RCC 7860 (cell line): ENCODE results near the gene TOMM22.
"Not testable (repeated sequence)": the region's sequence is repeated elsewhere in the genome, so short reads cannot be mapped to it uniquely, and the experiment has no call there.

Experiments
- DNase-seq: peaks from one replicate; pipeline ENCODE4 v3.0.0-alpha.2; 2015; ENCODE audit warnings: low spot score
- FAIRE-seq: peaks from 2 replicates; lab custom pipeline; 2012; peaks lifted over from hg19 to GRCh38; lab: Jason Lieb, UNC

TOMM22 gene

DNA sequence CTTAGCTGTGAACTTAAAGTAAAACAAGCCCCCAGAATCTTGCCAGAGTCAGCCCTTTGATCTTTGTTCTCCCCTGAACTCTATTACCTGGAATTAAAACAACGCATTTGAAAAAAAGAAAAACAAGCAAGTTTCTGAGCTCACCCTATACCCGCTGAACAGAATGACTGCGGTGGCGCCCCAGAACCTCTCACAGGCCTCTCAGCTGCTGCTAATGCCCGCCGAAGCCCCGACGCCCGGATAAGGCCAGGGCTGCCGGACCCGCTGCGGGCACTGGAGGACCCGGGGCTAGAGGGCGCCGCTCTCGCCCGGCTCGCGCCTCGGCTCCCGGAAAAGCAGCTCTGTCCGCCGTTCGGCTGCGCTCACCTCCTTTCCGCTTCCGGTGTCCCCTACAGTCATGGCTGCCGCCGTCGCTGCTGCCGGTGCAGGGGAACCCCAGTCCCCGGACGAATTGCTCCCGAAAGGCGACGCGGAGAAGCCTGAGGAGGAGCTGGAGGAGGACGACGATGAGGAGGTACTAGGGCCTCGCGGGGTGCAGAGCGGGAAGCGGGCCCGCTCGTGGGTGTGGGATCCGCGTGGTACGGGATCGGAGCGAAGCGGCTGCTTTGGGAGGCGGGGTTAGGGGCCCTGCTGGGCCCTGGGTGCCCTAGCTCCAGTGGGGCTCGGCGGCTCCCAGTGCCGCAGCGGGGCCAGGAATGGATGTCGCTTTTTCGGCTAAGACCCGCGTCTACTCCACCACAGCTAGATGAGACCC lies at the start of gene TOMM22:
TOMM22 (plus strand) TSS at position 376 of the 754 bp plus-strand sequence; CDS start at position 398, 22 bp downstream.
- FAIRE-seq: no peak
- DNase-seq: peak; percentile 71

DNA sequence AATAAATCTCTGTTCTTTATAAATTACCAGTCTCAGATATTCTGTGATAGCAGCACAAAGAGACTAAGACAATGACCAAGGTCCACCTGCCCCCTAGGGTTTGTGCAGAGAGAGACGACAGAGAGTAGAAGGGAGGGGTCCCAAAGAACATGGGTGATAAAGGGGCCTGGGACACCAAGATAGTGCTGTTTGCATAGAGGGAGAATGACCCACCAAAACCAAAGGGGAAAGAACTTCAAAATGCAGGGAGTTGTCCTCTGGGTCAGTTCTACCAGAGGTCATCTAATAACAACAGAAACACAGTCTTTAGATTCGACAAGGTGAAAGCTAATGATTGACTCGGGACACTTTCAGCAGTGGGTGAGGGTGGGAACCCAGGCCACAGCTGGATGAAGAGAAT lies 49.2 kb upstream of the TOMM22 start:
- no peak for DNase-seq
- no peak for FAIRE-seq

DNA sequence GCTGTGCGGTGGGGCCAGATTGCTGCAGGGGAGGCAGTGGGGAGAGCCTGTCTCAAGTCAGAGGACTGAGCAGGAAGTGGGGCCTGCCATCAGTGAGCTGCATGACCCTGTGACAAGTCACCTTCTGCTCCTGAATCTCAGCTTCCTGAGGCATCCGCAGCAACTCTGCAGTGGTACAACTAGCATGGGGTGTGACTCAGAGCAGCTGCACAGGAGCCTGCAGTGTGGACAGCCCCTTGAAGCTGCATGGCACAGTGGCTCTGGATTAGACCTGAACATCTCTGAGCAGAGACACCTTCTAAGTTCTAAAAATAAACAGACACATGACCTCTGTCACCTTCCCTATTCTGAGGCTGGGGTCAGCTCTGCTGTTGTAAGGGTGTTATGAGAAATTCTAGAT lies 43.5 kb upstream of the TOMM22 start:
- DNase-seq (no peak), FAIRE-seq (no peak)

DNA sequence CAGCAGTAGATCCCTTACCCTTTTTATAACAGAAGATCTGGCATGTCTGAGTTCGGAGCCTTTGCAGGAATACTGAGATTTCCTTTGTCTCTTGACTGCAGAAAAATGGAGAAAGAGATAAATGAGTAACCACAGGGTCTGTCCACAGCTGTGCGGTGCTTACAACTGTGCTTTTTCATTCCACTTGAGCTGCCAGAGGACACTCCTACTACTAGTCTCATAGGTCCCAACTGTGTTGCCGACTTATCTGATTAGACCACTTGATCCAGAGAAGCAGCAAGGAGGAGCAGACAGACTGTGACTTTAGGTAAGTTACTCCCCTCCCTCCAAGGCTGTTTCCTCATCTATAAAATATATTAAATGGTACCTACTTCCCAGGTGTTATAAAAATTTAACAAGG lies 43.0 kb upstream of the TOMM22 start:
- FAIRE-seq: no peak
- no peak for DNase-seq

- no peak for DNase-seq
- no peak for FAIRE-seq
Measured at GRCh38 chr22:38641476-38642040, 40.2 kb upstream of the TOMM22 start.

DNA sequence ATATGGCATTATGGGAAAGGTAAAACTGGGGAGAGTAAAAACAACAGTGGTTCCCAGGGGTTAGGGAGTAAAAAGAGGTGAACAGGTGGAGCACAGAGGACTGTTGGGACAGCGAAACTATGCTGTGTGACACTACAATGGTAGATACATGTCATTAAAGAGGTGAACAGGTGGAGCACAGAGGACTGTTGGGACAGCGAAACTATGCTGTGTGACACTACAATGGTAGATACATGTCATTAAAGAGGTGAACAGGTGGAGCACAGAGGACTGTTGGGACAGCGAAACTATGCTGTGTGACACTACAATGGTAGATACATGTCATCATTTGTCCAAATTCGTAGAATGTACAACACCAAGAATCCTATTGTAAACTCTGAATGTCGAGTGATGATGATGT lies 37.5 kb upstream of the TOMM22 start:
- DNase-seq, FAIRE-seq: not testable (repeated sequence)

DNA sequence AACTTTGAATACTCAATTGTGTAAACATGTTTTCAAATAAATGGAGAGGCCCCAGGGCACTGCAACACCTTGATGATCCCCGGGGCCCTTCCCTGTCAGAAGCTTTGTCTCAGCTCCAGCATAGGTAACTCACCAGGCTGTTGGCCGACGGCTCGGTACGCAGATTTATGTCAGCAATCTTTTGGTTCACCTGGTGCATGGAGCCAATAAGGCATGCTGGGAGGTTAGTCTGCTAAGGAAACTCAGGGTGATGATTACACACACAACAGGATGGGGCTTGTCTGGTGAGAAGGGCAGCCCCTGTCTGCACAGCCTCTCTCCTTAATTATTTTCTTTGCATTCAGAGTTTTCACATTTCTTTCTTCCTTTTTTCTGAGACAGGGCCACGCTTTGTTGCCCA lies 36.3 kb upstream of the TOMM22 start:
- DNase-seq (no peak), FAIRE-seq (no peak)

GRCh38 chr22:38649841-38650522 lies 31.8 kb upstream of the TOMM22 start:
- FAIRE-seq (no peak), DNase-seq (no peak)

GRCh38 chr22:38652859-38653258 lies 28.9 kb upstream of the TOMM22 start:
- FAIRE-seq: no peak
- DNase-seq: no peak

DNA sequence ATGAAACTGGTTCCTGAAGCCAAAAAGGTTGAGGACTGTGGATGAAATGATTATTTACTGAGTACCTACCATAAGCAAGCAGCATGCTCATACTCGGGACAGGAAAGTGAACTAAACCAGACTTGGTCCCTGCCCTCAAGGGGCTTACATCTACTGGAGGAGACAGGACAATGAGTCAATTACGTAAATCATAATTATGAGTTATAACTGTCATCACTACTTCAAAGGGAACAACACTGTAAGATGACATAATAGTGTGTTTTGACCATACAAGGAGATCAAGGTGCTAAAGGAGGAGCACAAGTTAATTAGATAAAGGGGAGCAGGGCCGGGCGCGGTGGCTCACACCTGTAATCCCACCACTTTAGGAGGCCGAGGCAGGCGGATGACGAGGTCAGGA lies 28.0 kb upstream of the TOMM22 start:
- FAIRE-seq: no peak

DNA sequence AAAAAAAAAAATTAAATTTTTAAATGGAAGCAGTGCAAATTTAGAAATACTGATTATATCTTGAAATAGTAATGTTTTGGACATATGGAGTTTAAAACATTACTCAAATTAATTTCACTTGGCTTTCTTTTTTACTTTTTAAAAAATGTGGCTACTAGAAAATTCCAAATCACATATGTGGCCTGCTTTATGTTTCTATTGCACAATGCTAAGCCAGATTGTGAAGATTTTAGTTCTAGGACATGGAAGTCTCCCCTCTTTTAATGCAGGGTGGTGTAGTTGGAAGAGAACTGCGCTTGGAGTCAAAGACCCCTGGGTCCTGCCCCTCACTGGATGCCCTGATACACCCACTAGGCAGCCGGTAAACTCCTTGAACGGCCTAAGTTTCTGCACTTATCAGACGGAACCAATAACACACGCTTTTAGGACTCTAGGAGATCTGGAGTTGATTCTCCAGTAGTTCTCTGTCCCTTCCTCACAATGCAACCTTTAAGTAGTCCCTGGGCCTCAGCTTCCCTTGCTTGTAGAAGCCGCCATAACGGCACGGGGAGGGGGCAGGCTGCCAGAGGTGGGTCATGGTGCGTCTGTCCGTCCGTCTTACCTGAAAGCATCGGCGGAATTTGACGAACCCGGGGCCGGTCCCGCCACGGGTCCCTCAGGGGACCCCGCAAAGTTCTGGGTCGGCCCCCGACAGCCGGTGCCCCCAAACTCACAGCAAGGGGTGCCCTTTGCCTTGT lies 26.1 kb upstream of the TOMM22 start:
- no peak for FAIRE-seq

More for the DNA sequence above, 28.0 kb upstream of the TOMM22 start:
- DNase-seq: no peak

DNA sequence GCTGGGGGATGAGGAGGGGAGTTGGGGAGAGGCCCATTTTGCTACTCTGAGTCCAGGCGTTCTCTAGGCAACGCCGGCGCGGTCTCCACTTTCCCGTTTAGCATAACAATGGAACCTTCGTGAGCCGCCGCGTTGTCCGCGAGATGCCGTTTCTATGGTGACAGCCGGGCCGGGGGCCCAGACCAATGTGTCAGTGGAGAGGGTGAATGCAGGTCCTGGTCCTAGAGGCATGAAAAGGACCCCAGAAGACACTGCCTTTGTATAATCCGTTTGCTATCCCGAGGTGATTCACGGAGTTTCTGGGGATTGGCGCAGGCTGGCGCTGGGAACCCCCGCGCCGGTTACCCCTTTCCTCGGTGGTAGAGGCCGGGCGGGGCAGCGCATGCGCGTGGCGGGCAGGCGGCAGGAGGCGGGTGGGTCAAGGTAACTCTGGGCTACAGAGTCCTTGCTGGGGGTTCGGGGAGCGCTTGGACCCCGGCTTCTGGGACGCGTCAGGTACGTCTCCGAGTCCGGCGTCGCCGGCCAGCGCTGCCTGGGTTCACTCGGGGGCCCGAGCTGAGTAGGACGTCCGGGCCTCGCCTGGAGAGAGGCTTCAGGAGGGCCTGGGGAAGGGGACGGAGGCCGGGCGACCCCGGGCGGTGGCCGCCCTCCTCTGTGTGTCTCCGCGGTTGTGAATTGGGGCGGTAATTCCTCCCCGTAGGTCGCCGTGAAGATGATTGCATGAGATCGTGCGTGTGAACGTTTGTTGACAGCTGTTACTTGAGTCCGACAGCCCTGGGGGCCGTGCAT lies 25.3 kb upstream of the TOMM22 start, which contains the start of the genes CBY1 and FAM227A:
CBY1 (plus strand) TSS at position 383 of the 789 bp plus-strand sequence. CDS start 11,417 bp downstream, outside the sequence.
FAM227A (minus strand) TSS at position 137 of the 789 bp plus-strand sequence. CDS start 6,224 bp downstream, outside the sequence.
- FAIRE-seq: no peak

More for the DNA sequence above, 26.1 kb upstream of the TOMM22 start:
- DNase-seq: no peak

DNA sequence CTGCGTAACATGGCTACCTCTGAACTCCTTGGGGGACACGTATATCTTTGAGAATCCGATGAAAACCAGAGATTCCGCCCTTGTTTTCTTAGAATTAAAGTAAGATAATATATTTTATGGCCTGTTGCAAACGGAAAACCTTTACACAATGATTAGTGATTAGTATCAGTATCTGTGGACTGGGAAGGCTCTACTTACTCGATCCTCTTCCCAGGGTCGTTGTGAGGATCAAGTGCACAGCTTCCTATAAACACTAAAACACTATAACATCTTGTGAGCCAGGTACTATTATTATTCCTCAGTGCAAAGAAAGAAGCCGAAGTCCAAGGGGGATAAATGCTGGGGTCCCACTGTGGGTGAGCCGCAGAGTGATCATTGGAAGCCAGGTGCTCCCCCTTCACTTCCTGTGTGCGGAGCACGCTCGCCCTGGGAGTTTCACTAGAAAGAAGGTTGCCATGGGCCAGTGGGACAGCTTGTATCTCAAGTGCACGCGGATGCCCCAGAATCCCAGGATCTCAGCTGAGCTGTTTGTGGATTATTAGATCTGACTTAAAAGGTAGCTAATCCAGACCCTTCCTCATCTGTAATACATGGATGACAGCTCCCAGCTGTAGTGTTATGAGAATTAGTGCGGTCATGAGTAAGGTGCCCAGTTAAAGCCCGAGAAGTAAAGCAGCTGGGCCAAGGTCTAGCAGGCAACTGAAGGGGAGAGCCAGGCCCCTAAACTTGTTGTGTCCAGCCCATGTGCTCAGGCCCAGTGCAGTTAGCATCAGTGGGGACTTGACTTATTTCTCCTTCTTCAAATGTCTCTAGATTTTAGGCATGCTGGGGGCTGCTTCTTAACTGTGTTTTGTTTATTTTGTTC lies 24.5 kb upstream of the TOMM22 start:
- FAIRE-seq (no peak), DNase-seq (no peak)

More for the DNA sequence above, 25.3 kb upstream of the TOMM22 start, which contains the start of the genes CBY1 and FAM227A:
- DNase-seq: peak; percentile 77

GRCh38 chr22:38674888-38675287 lies 6.9 kb upstream of the TOMM22 start:
- FAIRE-seq: no peak
- DNase-seq: no peak

DNA sequence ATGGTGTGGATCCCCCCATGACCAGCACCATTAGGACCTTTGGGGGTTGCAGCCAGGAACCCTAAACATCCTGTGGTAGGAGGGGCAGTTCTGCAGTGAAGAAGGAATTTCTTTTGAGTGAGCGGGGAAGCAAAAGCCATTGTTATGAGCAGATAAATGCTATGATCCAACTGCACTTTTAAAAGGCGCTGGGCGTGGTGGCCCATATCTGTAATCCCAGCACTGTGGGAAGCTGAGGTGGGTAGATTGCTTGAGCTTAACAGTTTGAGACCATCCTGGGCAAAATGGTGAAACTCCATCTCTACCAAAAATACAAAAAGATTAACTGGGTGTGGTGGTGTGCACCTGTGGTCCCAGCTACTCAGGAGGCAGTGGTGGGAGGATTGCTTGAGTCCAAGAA lies 5.9 kb upstream of the TOMM22 start:
- FAIRE-seq: no peak

DNA sequence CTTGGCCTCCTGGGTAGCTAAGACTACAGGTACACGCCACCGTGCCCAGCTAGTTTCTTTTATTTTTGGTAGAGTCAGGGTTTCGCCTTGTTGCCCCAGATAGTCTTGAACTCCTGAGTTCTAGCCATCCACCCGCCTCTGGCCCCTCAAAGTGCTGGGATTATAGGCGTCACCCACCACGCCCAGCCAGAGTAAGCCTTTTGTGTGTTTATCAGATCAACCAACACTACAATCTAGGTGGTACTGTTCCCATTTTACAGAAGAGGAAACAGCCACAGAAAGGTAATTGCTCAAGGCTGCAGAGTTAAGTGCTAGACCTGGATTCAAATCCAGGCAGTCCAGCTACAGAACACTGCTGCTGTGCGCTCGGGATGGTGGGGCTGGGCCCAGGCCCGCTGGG lies 3.1 kb downstream of the TOMM22 start:
- DNase-seq (no peak), FAIRE-seq (no peak)

More for the DNA sequence above, 5.9 kb upstream of the TOMM22 start:
- no peak for DNase-seq

DNA sequence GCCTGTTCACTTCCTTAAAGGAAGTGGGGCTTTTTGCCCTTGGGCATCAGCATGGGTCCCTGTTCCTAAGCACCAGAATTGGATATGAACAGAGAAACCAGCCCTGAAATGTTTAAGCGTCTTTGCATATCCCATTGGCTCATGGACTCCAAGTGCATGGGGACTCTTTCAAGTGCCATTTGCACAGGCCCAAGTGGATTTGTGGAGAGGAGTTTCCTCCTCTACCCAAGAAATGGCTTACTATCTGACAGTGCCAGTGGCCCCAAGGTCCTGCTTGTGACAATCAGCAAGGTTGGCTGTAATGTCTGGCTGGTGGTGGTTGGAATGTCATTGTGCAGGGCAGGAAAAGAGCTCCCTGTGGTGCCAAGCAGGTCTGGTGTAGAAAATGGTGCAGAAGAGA lies 4.0 kb downstream of the TOMM22 start:
- no peak for DNase-seq
- no peak for FAIRE-seq

DNA sequence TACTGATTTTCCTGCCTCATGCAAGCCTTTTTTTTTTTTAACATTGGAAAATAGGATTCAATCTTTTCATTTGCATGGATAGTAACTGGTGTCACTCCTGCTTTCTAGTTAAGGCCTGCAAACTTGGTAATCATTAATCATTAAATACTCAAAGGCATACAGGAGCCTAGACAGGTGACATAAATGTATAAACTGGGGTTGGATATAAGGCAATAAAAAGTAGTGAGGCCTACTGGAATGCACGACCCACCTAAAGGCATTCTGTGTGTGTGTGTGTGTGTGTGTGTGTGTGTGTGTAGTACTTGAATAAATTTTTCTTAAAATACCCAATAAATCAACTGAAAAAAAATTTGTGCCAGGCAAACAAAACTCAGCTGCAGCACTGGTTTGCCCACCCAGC lies 7.9 kb downstream of the TOMM22 start:
- no peak for FAIRE-seq
- DNase-seq: no peak

GRCh38 chr22:38694049-38694448 lies 12.3 kb downstream of the TOMM22 start:
- DNase-seq: no peak
- FAIRE-seq: no peak
